ENCODE measurements around the gene GPATCH8. TPM values are rescaled to one million over a fixed set of nuclear protein-coding genes. Genes with fewer than 3 reads are reported as not detected.

GPATCH8 gene
- total RNA-seq, 1 experiment from 2014 or later = 33.8 TPM

DNA sequence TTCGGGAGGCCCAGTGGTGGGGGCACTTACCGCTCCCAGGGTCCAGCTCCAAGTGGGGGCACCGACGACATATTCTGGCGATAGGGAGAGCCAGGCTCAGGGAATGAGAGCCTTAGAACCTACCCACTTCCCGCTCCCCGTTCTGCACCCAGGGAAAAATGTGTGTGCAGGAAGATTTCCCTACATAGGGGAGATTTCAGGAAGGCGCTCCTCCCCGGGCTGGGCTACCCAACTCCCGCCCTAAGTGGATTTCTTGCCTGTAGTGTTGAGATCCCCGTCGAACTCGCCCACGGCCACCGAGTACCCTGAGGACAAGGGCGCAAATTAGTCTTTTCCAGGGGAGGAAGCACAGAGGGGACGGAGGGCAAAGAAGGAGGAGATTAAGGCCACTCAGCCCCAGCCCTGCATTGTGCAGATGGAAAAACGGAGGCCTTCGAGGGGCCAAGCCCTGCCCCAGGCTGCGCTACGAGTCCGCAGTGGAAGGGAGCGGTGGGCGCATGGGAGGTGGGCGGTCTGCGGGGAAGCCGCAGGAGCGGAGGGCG, 118.9 kb downstream of the GPATCH8 start:
- ChIA-PET CTCF (no interaction called here), POLR2A (ENCODE audit: low non-redundant PET) (no interaction called here)
- no peak for TF ChIP-seq EZH2 (IDR thresholded peaks at IDR 0.05; ENCODE audit: borderline replicate concordance, low read depth, low read length, poor library complexity, severe bottlenecking)
- TF ChIP-seq, protein P1, sequence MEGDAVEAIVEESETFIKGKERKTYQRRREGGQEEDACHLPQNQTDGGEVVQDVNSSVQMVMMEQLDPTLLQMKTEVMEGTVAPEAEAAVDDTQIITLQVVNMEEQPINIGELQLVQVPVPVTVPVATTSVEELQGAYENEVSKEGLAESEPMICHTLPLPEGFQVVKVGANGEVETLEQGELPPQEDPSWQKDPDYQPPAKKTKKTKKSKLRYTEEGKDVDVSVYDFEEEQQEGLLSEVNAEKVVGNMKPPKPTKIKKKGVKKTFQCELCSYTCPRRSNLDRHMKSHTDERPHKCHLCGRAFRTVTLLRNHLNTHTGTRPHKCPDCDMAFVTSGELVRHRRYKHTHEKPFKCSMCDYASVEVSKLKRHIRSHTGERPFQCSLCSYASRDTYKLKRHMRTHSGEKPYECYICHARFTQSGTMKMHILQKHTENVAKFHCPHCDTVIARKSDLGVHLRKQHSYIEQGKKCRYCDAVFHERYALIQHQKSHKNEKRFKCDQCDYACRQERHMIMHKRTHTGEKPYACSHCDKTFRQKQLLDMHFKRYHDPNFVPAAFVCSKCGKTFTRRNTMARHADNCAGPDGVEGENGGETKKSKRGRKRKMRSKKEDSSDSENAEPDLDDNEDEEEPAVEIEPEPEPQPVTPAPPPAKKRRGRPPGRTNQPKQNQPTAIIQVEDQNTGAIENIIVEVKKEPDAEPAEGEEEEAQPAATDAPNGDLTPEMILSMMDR (conservative IDR thresholded peaks at IDR 0.05; ENCODE audit: low read depth, low read length) = no peak
- no peaks in the 10 kb centered on the region for H3K27me3 ChIP-seq (replicated peaks; ENCODE audit: insufficient read depth, low read depth, low read length, poor library complexity)
- no TSS peak for BruUV-seq (replicated peaks)
- intact Hi-C loops (cut with micrococcal nuclease; ENCODE audit: unreplicated experiment) = no loop called here
- H3K9me3 ChIP-seq (ENCODE audit: low read depth, low read length, poor library complexity, severe bottlenecking) = no peaks in the 10 kb centered on the region
- DNase-seq (ENCODE audit: low spot score) = no peak
- H3K4me1 ChIP-seq (ENCODE audit: insufficient read depth, low read length, poor library complexity, severe bottlenecking) = no peaks in the 10 kb centered on the region
- no peak overlapping the region for H3K27ac ChIP-seq (ENCODE audit: low read depth, low read length, poor library complexity, severe bottlenecking)
- H3K36me3 ChIP-seq (ENCODE audit: insufficient read depth, low read length, poor library complexity, severe bottlenecking) = no peaks in the 10 kb centered on the region
- H3K4me3 ChIP-seq (ENCODE audit: low read depth, low read length, poor library complexity, severe bottlenecking) = no peak overlapping the region

DNA sequence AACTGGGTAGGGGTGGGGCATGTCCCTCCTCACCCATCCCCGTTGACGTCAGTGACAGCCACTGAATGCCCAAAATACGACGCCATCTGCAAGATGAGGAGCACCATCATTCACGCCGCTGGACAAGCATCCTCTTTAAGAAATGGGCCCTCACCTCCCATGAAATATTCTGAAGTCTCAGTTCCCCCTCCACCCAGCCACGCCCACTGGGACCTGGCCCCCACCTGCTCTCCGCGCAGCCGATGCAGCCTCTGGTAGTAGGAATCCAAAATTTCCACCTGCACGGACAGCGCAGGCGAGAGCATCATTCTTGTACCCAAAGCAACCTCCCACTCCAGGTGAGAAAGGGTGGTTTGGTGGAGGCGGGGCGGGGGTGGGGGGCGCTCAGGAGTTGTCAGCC, 119.3 kb downstream of the GPATCH8 start:
- Histone ChIP-seq H3K36me3 (ENCODE audit: insufficient read depth, low read length, poor library complexity, severe bottlenecking) (no peaks in the 10 kb centered on the region), H3K4me1 (ENCODE audit: insufficient read depth, low read length, poor library complexity, severe bottlenecking) (no peaks in the 10 kb centered on the region), H3K4me3 (ENCODE audit: low read depth, low read length, poor library complexity, severe bottlenecking) (no peak overlapping the region), H3K27ac (ENCODE audit: low read depth, low read length, poor library complexity, severe bottlenecking) (no peak overlapping the region), H3K27me3 (replicated peaks; ENCODE audit: insufficient read depth, low read depth, low read length, poor library complexity) (no peaks in the 10 kb centered on the region), H3K9me3 (ENCODE audit: low read depth, low read length, poor library complexity, severe bottlenecking) (no peaks in the 10 kb centered on the region)
- ChIA-PET POLR2A (ENCODE audit: low non-redundant PET) (no interaction called here), CTCF (no interaction called here)
- DNase-seq (ENCODE audit: low spot score) = no peak
- intact Hi-C loops (cut with micrococcal nuclease; ENCODE audit: unreplicated experiment) = no loop called here
- BruUV-seq (replicated peaks) = no TSS peak
- TF ChIP-seq, protein P1 (conservative IDR thresholded peaks at IDR 0.05; ENCODE audit: low read depth, low read length) = no peak
- no peak for TF ChIP-seq EZH2 (IDR thresholded peaks at IDR 0.05; ENCODE audit: borderline replicate concordance, low read depth, low read length, poor library complexity, severe bottlenecking)

DNA sequence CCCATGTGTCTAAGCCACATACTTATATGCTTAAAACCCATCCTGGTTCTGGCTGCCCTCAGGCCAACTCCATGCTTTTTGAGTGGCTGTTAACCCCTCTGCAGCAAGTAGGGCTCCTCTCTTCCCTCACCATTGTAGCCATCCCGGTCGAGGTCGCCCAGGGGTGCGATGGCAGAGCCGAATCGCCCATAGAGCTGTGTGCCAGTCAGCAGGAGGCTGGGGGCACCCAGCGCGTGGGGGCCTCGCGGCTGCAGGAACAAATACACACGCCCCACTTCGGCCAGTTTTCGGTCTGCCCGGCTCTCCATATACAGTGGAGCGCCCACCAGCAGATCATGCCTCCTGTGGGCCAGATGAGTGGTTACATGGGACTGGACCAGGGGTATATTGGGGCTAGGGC, 119.8 kb downstream of the GPATCH8 start:
- Histone ChIP-seq H3K9me3 (ENCODE audit: low read depth, low read length, poor library complexity, severe bottlenecking) (no peaks in the 10 kb centered on the region), H3K4me1 (ENCODE audit: insufficient read depth, low read length, poor library complexity, severe bottlenecking) (no peaks in the 10 kb centered on the region), H3K27me3 (replicated peaks; ENCODE audit: insufficient read depth, low read depth, low read length, poor library complexity) (no peaks in the 10 kb centered on the region), H3K27ac (ENCODE audit: low read depth, low read length, poor library complexity, severe bottlenecking) (no peak overlapping the region), H3K36me3 (ENCODE audit: insufficient read depth, low read length, poor library complexity, severe bottlenecking) (no peaks in the 10 kb centered on the region), H3K4me3 (ENCODE audit: low read depth, low read length, poor library complexity, severe bottlenecking) (no peak overlapping the region)
- ChIA-PET CTCF (no interaction called here), POLR2A (ENCODE audit: low non-redundant PET) (no interaction called here)
- no TSS peak for BruUV-seq (replicated peaks)
- intact Hi-C loops (cut with micrococcal nuclease; ENCODE audit: unreplicated experiment) = no loop called here
- no peak for TF ChIP-seq EZH2 (IDR thresholded peaks at IDR 0.05; ENCODE audit: borderline replicate concordance, low read depth, low read length, poor library complexity, severe bottlenecking)
- TF ChIP-seq, protein P1 (conservative IDR thresholded peaks at IDR 0.05; ENCODE audit: low read depth, low read length) = no peak
- DNase-seq (ENCODE audit: low spot score) = no peak
